WTC11 (cell line): ENCODE data around the gene MEAK7.

Source experiments
- ATF2 ChIP-seq: sonication (generic); formaldehyde crosslinking; IDR thresholded peaks from 2 replicates; pipeline ENCODE4 v1.8.1; 2022; ENCODE audit warnings: low read depth, missing genetic modification reagents, borderline replicate concordance
- CTCF ChIP-seq: fragments of 200-600 bp; IDR thresholded peaks from 2 replicates; pipeline ENCODE4 v1.8.0; 2022; ENCODE audit warnings: antibody characterized with exemption
- ERG ChIP-seq: fragments of 250-450 bp; sonication (Bioruptor Pico); IDR thresholded peaks from 2 replicates; pipeline ENCODE4 v1.8.0; 2021; ENCODE audit warnings: mild to moderate bottlenecking
- ESRRA ChIP-seq: sonication (generic); formaldehyde crosslinking; IDR thresholded peaks from 2 replicates; pipeline ENCODE4 v1.8.1; 2022; ENCODE audit warnings: mild to moderate bottlenecking, missing genetic modification reagents, borderline replicate concordance
- MLX ChIP-seq: sonication (generic); formaldehyde crosslinking; IDR thresholded peaks from 2 replicates; pipeline ENCODE4 v1.8.1; 2023; ENCODE audit warnings: mild to moderate bottlenecking, missing genetic modification reagents, moderate library complexity
- SP1 ChIP-seq: sonication (generic); formaldehyde crosslinking; conservative IDR thresholded peaks from 2 replicates; pipeline ENCODE4 v1.8.1; 2022; ENCODE audit warnings: missing genetic modification reagents
- USF2 ChIP-seq: sonication (generic); formaldehyde crosslinking; IDR thresholded peaks from 2 replicates; pipeline ENCODE4 v1.8.1; 2023; ENCODE audit warnings: mild to moderate bottlenecking, missing genetic modification reagents, moderate library complexity

- no peak for TF ChIP-seq CTCF
- TF ChIP-seq ERG (CRISPR knock-in tag): no peak
- TF ChIP-seq ESRRA (CRISPR knock-in tag): no peak
- TF ChIP-seq ATF2 (CRISPR knock-in tag): no peak
- no peak for TF ChIP-seq MLX (CRISPR knock-in tag)
- no peak for TF ChIP-seq SP1 (CRISPR knock-in tag)
- no peak for TF ChIP-seq USF2
Observed at GRCh38 chr16:84466692-84467091, 37.8 kb downstream of the MEAK7 start.
